ENCODE data around the gene BHLHE41.

DNA sequence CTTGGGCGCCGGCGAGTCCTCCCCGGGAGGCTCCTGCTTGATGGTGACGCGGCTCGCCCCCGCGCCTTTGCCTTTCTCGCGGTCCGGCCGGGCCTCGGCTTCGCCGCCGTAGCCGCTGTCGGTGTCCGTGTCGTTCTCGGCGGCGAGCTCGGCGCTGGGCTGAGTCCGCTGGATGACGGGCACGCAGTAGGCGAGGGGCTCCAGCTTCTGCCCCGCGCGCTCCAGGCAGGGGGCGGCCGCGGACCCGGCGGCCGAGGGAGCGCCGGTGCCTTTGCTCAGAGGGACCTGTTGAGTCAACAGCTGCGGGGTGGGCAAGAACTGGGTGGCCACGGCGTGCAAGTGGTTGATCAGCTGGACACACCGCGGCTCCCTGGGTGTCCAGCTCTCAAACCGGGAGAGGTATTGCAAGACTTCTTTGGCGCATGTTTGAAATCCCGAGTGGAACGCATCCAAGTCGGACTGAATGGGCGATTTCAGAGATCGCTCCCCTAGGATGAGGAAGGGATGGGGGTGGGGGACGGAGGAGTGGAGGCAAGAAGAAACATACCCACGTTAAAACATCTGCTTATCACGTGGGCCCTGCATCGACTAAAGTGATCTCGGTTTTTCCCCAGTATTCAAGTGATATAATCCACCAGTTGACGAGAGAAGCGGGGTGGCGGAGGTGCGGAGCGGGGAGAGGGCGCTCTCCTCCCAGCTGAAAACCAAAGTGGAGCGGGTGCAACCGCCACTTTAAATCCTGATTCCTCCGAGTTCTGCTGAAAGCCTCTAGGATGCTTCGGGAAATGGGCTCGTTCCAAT is 2.0 kb downstream of the BHLHE41 start:
- TF ChIP-seq CTCF (IDR thresholded peaks at IDR 0.05) (peak; percentile 57), EP300 (IDR thresholded peaks at IDR 0.05; ENCODE audit: borderline replicate concordance in 1 of 2, low read depth in 1 of 2, low read length in 1 of 2) (no peak)
- TF ChIP-seq, protein P1, sequence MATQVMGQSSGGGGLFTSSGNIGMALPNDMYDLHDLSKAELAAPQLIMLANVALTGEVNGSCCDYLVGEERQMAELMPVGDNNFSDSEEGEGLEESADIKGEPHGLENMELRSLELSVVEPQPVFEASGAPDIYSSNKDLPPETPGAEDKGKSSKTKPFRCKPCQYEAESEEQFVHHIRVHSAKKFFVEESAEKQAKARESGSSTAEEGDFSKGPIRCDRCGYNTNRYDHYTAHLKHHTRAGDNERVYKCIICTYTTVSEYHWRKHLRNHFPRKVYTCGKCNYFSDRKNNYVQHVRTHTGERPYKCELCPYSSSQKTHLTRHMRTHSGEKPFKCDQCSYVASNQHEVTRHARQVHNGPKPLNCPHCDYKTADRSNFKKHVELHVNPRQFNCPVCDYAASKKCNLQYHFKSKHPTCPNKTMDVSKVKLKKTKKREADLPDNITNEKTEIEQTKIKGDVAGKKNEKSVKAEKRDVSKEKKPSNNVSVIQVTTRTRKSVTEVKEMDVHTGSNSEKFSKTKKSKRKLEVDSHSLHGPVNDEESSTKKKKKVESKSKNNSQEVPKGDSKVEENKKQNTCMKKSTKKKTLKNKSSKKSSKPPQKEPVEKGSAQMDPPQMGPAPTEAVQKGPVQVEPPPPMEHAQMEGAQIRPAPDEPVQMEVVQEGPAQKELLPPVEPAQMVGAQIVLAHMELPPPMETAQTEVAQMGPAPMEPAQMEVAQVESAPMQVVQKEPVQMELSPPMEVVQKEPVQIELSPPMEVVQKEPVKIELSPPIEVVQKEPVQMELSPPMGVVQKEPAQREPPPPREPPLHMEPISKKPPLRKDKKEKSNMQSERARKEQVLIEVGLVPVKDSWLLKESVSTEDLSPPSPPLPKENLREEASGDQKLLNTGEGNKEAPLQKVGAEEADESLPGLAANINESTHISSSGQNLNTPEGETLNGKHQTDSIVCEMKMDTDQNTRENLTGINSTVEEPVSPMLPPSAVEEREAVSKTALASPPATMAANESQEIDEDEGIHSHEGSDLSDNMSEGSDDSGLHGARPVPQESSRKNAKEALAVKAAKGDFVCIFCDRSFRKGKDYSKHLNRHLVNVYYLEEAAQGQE (IDR thresholded peaks at IDR 0.05; ENCODE audit: low read depth, low read length), result no peak
